ENCODE measurements around the gene SOX13.

- no peak for TF ChIP-seq CTCF (IDR thresholded peaks at IDR 0.05 in 4 of 5, conservative IDR thresholded peaks at IDR 0.05 in 1 of 5)
- TF ChIP-seq POLR2A (IDR thresholded peaks at IDR 0.05), result no peak
These were observed 99.6 kb downstream of the SOX13 start for GRCh38 chr1:204172404-204173029.

Measured in gastrocnemius medialis (tissue), 4 donors.